ENCODE data around the gene MYOCOS.

Gene MYOCOS

DNA sequence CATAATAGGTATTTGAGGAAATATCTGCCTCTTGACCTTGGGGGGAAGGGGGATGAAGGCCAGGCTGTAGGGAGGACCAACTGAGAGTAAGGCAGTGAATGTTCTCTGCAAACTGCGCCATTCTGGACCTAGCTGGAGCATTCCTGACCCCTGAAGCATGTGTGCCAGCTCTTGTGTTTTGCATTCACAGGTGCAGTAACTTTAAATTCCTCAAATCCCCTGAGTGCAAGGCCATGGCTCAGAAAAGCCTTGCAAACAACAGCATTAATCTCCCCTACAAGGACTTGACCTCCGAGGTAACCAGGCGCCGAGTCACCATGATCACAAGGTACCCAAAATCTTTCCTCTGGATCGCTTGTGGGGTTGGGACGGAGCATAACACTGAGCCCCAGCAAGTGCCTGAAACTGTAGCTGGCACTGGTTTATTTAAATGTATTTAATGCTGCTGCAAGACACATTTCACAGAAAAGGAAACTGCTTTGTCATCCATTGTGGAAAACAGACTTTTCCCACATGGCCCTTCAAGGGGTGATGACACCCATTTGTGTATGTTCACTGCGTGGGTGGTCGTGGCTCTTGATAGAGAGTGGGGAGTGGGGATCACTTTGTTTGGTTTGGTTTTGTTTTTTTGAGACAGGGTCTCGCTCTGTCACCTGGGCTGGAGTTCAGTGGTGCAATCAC lies 1.7 kb downstream of the MYOCOS start:
- FAIRE-seq (no peak), DNase-seq (ENCODE audit: insufficient read length, low spot score) (no peak)

DNA sequence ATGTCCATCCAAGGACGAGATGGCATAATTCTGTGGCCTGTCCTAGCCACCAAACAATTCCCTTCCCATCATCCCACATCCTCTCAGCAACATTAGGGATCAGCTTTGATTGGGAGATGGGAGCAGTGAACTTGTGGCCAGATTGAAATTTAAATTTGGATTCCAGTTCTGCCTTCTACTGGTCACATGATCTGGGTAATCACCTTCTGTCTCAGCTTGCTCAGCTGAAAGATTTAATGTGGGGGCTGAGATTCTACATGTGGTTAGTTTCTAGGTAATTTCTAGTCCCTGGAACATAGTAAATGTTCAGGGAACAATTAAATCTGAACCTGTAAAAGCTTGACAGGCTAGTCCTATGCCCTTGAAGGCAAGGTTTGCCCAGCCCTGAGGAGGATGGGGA lies 3.2 kb downstream of the MYOCOS start:
- no peak for FAIRE-seq
- no peak for DNase-seq (ENCODE audit: insufficient read length, low spot score)

DNA sequence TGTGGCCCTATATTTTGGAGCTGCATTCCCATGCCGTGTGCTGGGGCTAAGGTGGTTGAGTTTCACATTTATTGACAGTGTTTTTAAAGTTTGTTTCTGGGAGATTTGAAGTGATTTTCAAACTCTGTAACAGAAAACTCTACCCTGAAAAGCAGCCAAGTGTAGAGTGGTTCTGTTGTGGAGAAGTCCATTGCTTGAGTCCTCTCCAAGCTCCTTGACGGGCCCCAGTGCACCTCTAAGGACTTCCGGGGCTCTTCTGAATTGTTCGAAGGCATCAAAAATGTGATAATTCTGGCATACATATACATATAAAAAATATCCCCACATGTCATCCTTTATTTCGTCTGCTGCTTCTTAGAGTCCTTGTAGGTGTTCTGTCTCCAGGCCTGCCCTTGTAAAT lies 5.0 kb downstream of the MYOCOS start:
- DNase-seq (ENCODE audit: insufficient read length, low spot score): no peak
- FAIRE-seq: no peak

DNA sequence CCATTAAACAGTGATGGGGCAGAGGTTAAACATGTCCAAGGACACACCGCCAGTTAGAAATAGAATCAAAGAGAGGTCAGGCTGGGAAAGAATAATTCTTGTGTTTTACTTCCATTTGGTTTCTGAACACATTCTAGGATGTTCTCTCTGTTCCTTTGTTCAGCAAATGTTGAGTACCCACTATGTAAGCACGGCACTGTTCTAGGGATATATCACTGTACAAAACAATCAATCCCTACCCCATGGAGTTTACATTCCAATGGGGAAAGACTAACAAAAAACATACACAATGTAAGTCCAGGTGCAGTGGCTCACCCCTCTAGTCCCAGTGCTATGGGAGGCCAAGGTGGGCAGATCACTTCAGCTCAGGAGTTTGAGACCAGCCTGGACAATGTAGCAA lies 6.2 kb downstream of the MYOCOS start:
- FAIRE-seq (no peak), DNase-seq (ENCODE audit: insufficient read length, low spot score) (no peak)

DNA sequence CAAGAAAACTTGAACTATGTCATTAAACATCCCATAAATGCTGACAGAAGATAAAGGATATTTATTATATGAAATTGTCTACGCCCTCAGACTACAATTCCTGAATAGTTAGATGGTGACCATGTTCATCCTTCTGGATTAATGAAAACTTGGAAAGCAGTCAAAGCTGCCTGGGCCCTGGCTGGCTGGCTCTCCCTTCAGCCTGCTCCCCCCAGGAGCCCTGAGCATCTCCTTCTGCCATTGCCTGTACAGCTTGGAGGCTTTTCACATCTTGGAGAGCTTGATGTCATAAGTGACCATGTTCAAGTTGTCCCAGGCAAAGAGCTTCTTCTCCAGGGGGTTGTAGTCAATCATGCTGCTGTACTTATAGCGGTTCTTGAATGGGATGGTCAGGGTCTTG lies 13.6 kb downstream of the MYOCOS start:
- FAIRE-seq: no peak
- no peak for DNase-seq (ENCODE audit: insufficient read length, low spot score)

DNA sequence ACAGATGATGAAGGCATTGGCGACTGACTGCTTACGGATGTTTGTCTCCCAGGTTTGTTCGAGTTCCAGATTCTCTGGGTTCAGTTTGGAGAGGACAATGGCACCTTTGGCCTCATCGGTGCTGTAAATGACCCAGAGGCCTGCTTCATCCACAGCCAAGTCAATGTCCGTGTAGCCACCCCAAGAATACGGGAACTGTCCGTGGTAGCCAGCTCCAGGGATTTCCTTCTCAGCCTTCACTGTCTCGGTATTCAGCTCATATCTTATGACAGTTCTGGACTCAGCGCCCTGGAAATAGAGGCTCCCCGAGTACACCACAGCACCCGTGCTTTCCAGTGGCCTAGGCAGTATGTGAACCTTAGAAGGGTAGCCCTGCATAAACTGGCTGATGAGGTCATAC lies 14.1 kb downstream of the MYOCOS start:
- FAIRE-seq: no peak
- DNase-seq (ENCODE audit: insufficient read length, low spot score): no peak

DNA sequence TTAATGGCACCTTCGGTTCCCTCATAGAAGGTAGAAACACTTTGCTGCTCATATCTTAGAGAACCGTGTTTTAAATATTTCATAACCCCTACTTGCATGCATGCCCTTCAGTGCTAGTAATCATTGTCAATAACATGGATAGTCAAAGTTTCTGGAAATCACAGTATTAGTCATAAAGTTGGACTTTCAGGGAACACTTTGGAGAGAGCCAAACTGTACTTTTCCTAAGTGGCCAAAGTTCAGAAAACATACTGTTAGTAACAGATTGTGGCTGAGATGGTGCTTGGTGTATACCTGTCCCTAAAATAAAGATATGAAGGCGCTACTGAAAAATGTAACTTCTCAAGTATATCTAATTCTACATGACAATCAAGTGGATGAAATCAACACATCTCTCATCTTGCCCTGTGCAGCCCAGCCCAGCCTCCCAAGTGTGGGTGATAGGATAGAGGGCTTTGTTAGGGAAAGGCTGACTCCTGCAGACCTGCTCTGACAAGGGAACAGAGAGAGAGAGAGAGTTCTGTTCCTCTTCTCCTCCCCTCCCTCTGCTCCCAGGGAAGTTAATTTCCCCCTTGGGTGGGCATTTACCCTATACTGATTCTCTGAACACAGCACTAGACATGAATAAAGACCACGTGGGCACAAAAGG lies 16.0 kb downstream of the MYOCOS start:
- DNase-seq (ENCODE audit: insufficient read length, low spot score) (no peak), FAIRE-seq (no peak)

DNA sequence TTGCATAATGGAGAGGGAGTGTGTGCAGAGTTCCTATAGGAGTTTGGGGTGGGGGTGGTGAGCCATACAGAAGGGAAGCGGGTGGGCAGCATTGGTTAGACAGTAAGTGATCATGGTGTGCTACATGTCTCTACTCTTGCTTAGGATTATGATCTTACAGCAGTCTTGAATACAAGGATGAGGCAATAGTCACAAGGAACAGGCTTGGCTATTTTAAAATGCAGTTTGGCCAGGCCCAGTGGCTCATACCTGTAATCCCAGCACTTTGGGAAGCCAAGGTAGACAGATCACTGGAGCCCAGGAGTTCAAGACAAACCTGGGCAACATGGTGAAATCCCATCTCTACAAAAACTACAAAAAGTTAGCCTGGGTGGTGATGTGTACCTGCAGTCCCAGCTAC lies 18.2 kb downstream of the MYOCOS start:
- FAIRE-seq (no peak), DNase-seq (ENCODE audit: insufficient read length, low spot score) (no peak)

DNA sequence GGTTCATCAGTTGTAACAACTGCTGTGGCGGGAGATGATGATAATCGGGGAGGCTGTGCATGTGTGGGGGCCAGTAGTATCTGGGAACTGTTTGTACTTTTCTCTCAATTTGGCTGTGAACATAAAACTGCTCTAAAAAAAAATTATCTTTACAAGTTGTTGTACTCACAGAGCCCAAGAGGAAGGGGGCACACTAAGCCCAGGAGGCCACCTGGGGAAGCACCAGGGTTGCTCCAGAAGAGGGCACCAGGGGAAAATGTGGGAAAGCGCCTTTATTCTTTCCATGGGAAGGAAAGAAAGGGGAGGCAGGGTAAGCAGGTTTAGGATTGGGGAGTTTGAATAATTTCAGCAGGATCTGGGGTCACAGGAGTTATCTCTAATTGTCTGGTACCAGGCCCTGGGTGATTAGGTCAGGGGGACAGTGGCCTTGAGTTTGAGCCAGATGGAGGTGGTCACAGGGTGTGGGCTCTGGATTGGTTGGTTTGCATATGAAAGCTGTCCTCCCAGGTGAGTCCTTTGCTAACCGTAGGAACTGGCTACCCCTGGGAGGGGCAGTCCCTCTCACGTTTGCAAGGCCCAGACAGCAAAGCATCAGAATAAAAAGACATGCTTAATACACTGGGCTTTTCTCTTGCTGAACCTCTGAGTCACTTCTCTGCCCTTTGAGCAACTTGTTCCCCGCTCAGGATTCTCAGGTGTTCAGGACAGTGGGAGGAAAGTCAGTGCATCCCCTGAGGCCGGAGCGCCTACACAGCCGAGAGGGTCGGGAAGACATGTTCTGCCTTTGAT lies 19.2 kb downstream of the MYOCOS start:
- FAIRE-seq (no peak), DNase-seq (ENCODE audit: insufficient read length, low spot score) (no peak)

DNA sequence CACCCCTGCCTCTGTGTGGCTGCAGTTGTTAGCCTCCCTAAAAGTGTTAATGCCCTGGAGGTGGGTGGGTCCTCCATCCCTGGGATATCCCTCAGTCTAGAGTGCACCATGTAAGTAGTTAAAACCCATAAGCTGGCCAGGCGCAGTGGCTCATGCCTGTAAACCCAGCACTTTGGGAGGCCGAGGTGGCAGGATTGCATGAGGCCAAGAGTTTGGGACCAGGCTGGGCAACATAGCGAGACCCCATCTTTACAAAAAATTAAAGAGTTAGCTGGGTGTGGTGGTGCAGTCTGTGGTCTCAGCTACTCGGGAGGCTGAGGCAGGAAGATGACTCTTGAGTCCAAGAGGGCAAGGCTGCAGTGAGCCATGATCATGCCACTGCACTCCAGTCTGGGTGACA lies 20.2 kb downstream of the MYOCOS start:
- FAIRE-seq: no peak
- DNase-seq (ENCODE audit: insufficient read length, low spot score): no peak

DNA sequence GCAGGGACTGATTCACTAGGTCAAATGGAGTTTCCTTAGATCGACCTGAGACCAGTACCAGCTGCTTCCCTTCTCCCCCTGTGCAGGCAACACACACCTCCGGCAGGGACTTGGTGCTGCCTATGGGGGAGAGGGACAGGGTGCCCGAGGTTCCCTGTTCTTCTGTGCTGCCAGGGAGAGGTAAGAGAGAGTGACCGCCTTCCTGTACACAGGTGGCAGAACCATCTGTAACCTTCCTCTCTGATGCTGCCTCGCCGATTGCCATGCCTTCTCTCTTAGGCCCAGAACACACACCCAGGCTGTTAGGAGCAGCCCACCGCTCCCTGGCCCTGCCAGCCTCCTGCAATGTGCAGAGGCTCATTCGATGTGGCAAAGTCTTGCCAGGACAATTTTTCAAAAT lies 21.1 kb downstream of the MYOCOS start:
- no peak for FAIRE-seq
- no peak for DNase-seq (ENCODE audit: insufficient read length, low spot score)

DNA sequence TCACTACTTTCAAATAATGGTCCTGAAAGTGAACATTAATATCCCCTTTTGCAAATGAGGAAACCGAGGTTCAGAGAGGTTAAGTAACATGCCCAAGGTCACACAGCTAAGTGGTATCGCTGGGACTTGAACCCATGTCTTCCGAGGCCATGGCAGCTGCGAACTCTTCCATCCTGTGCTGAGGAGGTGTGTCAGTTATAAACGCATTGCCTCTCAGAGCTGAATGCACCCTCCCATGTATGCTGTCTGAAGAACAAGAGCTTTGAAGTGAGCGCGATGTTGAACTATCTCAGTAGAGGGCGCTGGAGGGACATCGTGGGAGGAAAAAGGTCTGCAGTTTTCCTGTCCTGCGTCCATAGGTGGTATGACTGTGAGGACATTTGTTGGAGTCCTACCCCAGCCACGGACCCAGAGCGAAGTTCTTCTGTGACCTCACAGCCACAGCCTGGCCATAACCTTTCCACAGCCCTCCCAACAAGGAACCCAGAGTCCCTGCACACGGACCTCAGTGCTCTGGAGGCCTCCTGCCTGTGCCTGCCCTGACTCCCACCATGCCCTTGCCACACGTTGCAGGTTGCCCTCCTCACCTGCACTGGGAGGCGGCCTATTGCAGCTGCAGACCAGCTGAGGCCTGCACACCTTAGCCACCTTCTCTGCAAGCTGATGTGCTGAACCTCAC lies 22.9 kb downstream of the MYOCOS start:
- FAIRE-seq (no peak), DNase-seq (ENCODE audit: insufficient read length, low spot score) (peak; percentile 76)

DNA sequence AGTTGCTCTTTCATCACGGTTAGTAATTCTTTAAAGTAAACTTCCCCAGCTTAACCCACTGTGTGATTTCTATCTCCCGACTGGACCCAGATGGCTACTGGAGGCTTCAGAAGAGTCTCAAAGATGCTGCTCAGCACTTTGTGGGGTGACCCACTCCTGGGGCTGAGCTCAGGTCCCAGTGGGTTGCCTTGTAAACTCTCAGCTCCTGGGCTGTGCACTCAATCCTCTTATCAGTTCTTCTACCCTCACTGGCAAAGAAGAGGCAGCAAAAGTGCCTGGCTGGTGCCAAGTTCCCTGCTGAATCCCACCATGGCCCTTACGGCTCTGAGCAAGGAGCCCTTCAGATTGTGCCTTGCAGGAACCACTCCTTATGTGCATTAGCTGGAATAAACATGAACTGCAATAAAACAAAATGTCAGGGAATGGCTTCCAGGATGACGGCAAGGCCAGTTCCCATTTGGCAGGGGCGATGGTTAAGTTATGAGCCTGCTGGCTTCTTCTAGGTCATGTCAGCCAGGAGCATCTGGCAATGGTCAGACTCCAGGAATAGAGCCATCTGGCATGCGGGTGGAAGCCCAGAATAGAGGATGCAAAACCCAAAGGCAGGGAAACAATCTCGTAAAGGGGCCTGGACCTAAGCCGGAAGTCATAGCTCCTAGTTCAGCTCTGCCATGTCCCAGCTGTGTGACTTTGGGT lies 23.7 kb downstream of the MYOCOS start:
- FAIRE-seq (no peak), DNase-seq (ENCODE audit: insufficient read length, low spot score) (no peak)

DNA sequence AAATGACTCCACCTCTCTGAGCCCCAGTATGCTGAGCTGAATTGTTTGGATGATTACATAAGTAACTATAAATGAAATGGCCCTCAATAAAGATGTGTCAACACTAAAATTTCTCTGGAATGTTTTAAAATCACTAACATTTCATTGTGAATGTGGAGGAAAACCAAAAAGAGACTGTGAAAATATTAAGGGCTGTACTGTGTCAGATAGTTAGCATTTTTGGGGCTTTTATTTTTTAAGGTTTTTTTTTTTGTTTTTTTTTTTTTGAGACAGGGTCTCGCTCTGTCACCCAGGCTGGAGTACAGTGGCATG lies 24.2 kb downstream of the MYOCOS start:
- no peak for DNase-seq (ENCODE audit: insufficient read length, low spot score)
- no peak for FAIRE-seq

DNA sequence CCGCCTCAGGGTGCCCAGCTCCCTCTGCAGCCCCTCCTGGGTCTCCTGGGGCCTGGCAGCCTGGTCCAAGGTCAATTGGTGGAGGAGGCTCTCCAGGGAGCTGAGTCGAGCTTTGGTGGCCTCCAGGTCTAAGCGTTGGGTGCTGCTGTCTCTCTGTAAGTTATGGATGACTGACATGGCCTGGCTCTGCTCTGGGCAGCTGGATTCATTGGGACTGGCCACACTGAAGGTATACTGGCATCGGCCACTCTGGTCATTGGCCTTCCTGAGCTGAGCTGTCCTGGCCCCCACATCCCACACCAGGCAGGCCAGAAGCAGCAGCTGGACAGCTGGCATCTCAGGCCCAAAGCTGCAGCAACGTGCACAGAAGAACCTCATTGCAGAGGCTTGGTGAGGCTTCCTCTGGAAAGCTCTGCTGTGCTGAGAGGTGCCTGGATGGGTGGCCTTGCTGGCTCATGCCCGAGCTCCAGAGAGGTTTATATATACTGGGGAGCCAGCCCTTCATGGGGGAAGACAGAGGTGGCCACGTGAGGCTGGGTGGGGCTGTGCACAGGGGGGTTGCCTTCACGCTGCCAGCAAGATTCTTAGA lies 30.3 kb downstream of the MYOCOS start, which contains the start of gene MYOC:
Gene MYOC (minus strand): TSS at position 455 of the 589 bp plus-strand sequence. CDS start 77 bp downstream, at position 378.
- DNase-seq (ENCODE audit: insufficient read length, low spot score) (no peak), FAIRE-seq (no peak)

DNA sequence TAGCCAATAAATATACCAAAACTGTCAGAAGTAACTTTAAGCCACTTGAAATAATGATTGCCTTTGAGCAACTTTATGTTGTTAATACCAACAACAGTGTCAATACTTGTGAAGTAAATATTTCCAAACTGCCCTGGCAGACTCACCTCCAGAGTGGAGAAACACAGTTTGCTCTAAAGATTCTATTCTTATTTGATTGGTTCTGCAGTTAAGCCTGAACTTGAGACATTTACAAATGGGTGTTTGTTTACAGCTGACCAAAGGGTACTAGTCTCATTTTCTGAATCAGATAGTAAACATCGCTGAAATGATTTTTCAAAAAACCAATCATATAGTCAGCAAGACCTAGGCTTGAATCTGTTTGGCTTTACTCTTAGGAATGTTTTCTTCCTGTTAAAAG lies 31.8 kb downstream of the MYOCOS start:
- FAIRE-seq (no peak), DNase-seq (ENCODE audit: insufficient read length, low spot score) (no peak)

DNA sequence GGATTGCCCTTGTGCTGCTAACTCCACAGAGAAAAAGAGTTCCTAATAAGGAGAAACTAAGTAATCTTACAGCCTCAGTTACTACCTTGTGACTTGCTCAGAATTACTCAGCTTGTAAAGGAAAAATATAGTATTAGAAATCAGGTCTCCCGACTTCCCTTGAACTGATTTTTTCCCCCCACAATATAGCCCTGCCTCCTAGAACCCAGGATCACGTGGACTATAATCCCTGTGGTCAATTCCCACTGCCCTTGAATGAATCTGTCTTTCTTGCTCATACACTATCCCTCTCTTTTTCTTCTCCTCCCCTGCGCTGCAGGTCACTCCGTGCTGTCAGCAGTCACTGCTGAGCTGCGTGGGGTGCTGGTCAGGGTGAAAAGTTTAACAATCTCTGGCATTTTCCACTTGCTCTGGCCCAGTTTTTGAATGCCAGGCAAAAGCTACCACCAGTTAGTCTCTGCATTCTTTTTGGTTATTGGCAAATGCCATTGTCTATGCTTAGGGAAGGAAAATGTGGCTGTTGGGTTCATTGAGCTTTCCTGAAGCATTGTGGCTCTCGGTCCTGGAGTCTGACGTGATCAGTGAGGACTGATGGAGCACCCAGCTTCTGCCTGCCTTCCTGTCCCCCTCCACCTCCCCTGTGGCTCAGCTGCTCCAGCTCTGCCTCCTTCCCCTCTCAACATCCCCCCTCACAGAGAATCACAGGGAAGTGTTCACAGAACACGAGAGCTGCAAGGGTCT lies 32.3 kb downstream of the MYOCOS start:
- DNase-seq (ENCODE audit: insufficient read length, low spot score) (no peak), FAIRE-seq (no peak)

DNA sequence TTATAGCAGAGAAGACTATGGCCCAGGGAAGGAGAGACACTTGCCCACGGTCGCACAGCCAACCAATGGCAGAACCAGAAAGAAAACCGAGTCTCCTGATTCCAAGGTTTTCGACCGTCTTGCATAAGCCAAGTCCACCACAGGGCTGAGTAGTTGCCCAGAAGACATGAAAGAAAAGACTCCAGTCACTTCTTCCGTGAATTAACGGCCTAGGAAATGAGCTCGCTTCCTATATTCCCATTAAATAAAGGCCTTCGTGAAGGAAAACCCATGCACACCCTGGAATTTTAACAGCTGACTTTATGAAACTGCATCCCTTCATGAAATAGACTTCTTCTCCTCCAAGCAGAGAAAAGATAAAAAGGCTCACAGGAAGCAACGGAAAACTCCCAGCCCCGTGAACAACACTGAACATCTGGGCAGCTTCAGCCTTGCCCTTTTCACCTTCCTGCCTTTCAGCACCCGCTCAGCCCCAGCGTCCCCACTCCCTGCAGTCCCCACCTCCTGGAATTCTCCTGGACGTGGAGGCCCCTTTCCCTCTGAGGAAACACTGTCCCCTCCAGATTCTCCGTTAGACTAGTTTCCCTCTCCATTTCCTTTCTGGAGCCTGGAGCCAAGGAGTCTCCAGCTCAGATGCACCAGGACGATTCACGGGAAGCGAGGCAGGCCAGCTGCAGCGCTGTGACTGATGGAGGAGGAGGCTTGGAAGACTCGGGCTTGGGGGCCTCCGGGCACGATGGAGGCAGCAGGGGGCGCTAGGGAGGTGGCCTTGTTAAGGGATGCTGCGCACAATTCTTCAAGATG lies 33.1 kb downstream of the MYOCOS start:
- DNase-seq (ENCODE audit: insufficient read length, low spot score): no peak
- FAIRE-seq: no peak

DNA sequence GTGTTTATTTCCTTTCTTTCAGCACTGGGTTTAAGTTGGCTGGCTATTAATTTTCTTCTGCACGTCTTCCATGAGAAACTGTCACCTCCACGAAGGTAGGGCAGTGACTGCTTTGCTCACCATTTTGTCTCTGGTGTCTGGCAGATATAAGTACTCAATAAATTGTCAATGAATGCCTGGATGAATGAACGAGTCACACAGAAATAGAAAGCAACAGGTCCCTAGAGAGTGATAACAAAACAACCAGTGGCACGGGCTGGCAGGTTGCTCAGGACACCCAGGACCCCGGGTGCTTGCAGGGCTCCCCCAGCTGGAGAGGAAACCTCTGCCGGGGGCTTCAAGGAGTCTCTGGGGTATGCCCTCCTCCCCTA lies 33.7 kb downstream of the MYOCOS start:
- no peak for FAIRE-seq

More for the DNA sequence above, 33.7 kb downstream of the MYOCOS start:
- no peak for DNase-seq (ENCODE audit: insufficient read length, low spot score)
